Smooth muscle cell (in vitro differentiated cells): ENCODE results near the gene MRTFB. TPM values are rescaled to one million over a fixed set of nuclear protein-coding genes. Genes with fewer than 3 reads are reported as not detected.

Experiments
- DNase-seq: peaks from one replicate; lab custom pipeline; 2025; ENCODE audit not compliant: unreplicated experiment; lab: John Stamatoyannopoulos, UW
- H2AFZ ChIP-seq: fragments of 200-600 bp; sonication (generic); 2 replicates; pipeline ENCODE4 v1.6.0; 2016; ENCODE audit warnings: antibody characterized with exemption, low read depth, mild to moderate bottlenecking
- H3F3A ChIP-seq: fragments of 200-600 bp; sonication (generic); 2 replicates; pipeline ENCODE4 v1.6.0; 2017; ENCODE audit warnings: antibody characterized with exemption, low read depth
- H3K27ac ChIP-seq: fragments of 200-600 bp; sonication (generic); 2 replicates; pipeline ENCODE4 v1.5.1; 2016; ENCODE audit warnings: low read depth, mild to moderate bottlenecking
- H3K27me3 ChIP-seq: fragments of 200-600 bp; sonication (generic); 2 replicates; pipeline ENCODE4 v1.6.1; 2016; ENCODE audit warnings: low read depth, mild to moderate bottlenecking
- H3K36me3 ChIP-seq: fragments of 200-600 bp; sonication (generic); 2 replicates; pipeline ENCODE4 v1.5.1; 2016; ENCODE audit warnings: low read depth
- H3K4me1 ChIP-seq: fragments of 200-600 bp; sonication (generic); 2 replicates; pipeline ENCODE4 v1.5.1; 2016; ENCODE audit warnings: low read depth
- H3K4me2 ChIP-seq: fragments of 200-600 bp; sonication (generic); 2 replicates; pipeline ENCODE4 v1.6.0; 2016; ENCODE audit warnings: mild to moderate bottlenecking
- H3K4me3 ChIP-seq: fragments of 200-600 bp; sonication (generic); 2 replicates; pipeline ENCODE4 v1.5.1; 2016; ENCODE audit warnings: mild to moderate bottlenecking
- H3K79me2 ChIP-seq: fragments of 200-600 bp; sonication (generic); 2 replicates; pipeline ENCODE4 v1.6.0; 2016; ENCODE audit warnings: low read depth, mild to moderate bottlenecking
- H3K9ac ChIP-seq: fragments of 200-600 bp; sonication (generic); 2 replicates; pipeline ENCODE4 v1.6.0; 2016; ENCODE audit warnings: low read depth
- H3K9me3 ChIP-seq: fragments of 200-600 bp; sonication (generic); replicated peaks from 2 replicates; pipeline ENCODE4 v1.5.1; 2016; ENCODE audit warnings: low read depth
- H4K20me1 ChIP-seq: fragments of 200-600 bp; sonication (generic); 2 replicates; pipeline ENCODE4 v1.6.0; 2016; ENCODE audit warnings: low read depth
- CTCF ChIP-seq: fragments of 200-600 bp; sonication (generic); IDR thresholded peaks from 2 replicates; pipeline ENCODE4 v1.5.1; 2017; ENCODE audit warnings: borderline replicate concordance, mild to moderate bottlenecking, antibody characterized with exemption; ENCODE audit not compliant: insufficient read depth, poor library complexity, severe bottlenecking
- whole genome bisulfite sequencing: methylation state at CpG from one replicate; pipeline ENCODE4 v1.1.7; 2016; ENCODE audit warnings: low lambda C conversion rate; 5-methylcytosine and 5-hydroxymethylcytosine counted together
- polyA plus RNA-seq: library from polyadenylated mRNA; unstranded; fragments of >200 nt; fragmentation: Nextera tagmentation; extraction: Ambion mirVana; gene quantifications from 2 replicates; pipeline ENCODE4 v1.2.1, GENCODE V29; 2016
- total RNA-seq: library from RNA; depleted of rRNA; stranded (reverse); fragments of >200 nt; gene quantifications from 2 replicates; pipeline ENCODE4 v1.2.3, GENCODE V29; 2014

MRTFB gene
- total and polyA plus RNA-seq, 2 experiments from 2014 or later: 6.8 to 22.6 TPM

GRCh38 chr16:14105760-14106375 lies 34.7 kb downstream of the MRTFB start:
- no peak for DNase-seq
- no peak overlapping the region for H2AFZ ChIP-seq
- 91% methylated on average over 3 of the region's 3 CpGs for whole genome bisulfite sequencing
- no peak for TF ChIP-seq CTCF
- peaks cover 25% of the 10 kb centered on the region for H3K4me1 ChIP-seq
- no peak overlapping the region for H3K4me2 ChIP-seq
- H3K36me3 ChIP-seq: no peaks in the 10 kb centered on the region
- no peak overlapping the region for H3K4me3 ChIP-seq
- H3K9me3 ChIP-seq: no peaks in the 10 kb centered on the region
- H3K27me3 ChIP-seq: no peaks in the 10 kb centered on the region
- H3K27ac ChIP-seq: no peak overlapping the region
- peaks cover 72% of the 10 kb centered on the region for H3K79me2 ChIP-seq
- peaks cover 10% of the 10 kb centered on the region for H3F3A ChIP-seq
- H3K9ac ChIP-seq: no peak overlapping the region
- peaks cover 98% of the 10 kb centered on the region for H4K20me1 ChIP-seq

- no peaks in the 10 kb centered on the region for H3K9me3 ChIP-seq
- H3K27me3 ChIP-seq: no peaks in the 10 kb centered on the region
- H4K20me1 ChIP-seq: peaks cover 98% of the 10 kb centered on the region
- no peak overlapping the region for H3K27ac ChIP-seq
- no peak for DNase-seq
- H2AFZ ChIP-seq: no peak overlapping the region
- WGBS: 74% methylated on average over 3 of the region's 3 CpGs
- no peak overlapping the region for H3K4me3 ChIP-seq
- H3K9ac ChIP-seq: no peak overlapping the region
- H3K4me2 ChIP-seq: no peak overlapping the region
- peaks cover 66% of the 10 kb centered on the region for H3K79me2 ChIP-seq
- H3K36me3 ChIP-seq: no peaks in the 10 kb centered on the region
- H3F3A ChIP-seq: peaks cover 10% of the 10 kb centered on the region
- H3K4me1 ChIP-seq: peaks cover 27% of the 10 kb centered on the region
- no peak for TF ChIP-seq CTCF
Observed at GRCh38 chr16:14106457-14106856, 35.3 kb downstream of the MRTFB start.

DNA sequence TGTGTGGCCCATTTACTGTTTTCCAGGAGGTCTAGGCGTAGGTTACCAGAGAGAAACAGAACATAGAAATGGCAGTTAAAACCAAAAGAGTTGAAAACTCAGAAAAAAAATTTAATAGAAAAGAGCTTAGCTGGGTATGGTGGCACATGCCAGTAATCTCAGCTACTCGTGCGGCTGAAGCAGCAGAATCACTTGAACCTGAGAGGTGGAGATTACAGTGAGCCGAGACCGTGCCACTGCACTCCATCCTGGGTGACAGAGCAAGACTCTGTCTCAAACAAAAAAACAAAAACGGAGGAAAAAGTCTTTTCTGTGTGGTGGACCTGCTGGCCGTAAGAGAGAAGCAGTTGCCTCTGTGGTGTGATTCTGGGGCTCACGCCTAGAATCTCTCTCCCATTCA lies 35.8 kb downstream of the MRTFB start:
- peaks cover 23% of the 10 kb centered on the region for H3K4me1 ChIP-seq
- no peak overlapping the region for H3K9ac ChIP-seq
- DNase-seq: no peak
- no peak for TF ChIP-seq CTCF
- H3K9me3 ChIP-seq: no peaks in the 10 kb centered on the region
- no peaks in the 10 kb centered on the region for H3K27me3 ChIP-seq
- H2AFZ ChIP-seq: no peak overlapping the region
- H4K20me1 ChIP-seq: peaks cover 98% of the 10 kb centered on the region
- H3K36me3 ChIP-seq: no peaks in the 10 kb centered on the region
- H3K79me2 ChIP-seq: peaks cover 64% of the 10 kb centered on the region
- WGBS: 95% methylated on average over 8 of the region's 8 CpGs
- H3K4me2 ChIP-seq: no peak overlapping the region
- no peak overlapping the region for H3K27ac ChIP-seq
- no peak overlapping the region for H3K4me3 ChIP-seq
- H3F3A ChIP-seq: peaks cover 10% of the 10 kb centered on the region
